HepG2 (cell line): Measurements from ENCODE around the gene SIK3. TPM values are rescaled to one million over a fixed set of nuclear protein-coding genes. Genes with fewer than 3 reads are reported as not detected.

ENCODE experiments used
- ATAC-seq: fragments of 200-7000 bp; cut with Tn5 transposase; 3 replicates; pipeline ENCODE4 v1.9.1; 2020; ENCODE audit warnings: mild to moderate bottlenecking, moderate library complexity
- BruUV-seq: library from RNA; stranded (reverse); fragments of 400-500 nt; replicated peaks from 2 replicates; lab custom pipeline; 2021; lab: Mats Ljungman, UMichigan
- CTCF ChIA-PET: fragments of 300-600 bp; formaldehyde crosslinking; extraction: SDS; loops from one replicate; lab custom pipeline; 2021; ENCODE audit warnings: low total read pairs, inconsistent platforms, low intra/inter-chr PET ratio; lab: Yijun Ruan, JAX
- POLR2A ChIA-PET: fragments of 350-600 bp; sonication (Branson Sonifier 250); formaldehyde crosslinking; loops from one replicate; lab custom pipeline; 2020; ENCODE audit warnings: antibody characterized with exemption, inconsistent platforms; lab: Yijun Ruan, JAX
- DNase-seq: peaks from one replicate; pipeline ENCODE4 v3.0.0-alpha.2; 2015; ENCODE audit warnings: low spot score
- FAIRE-seq: peaks from 3 replicates; lab custom pipeline; 2011; peaks lifted over from hg19 to GRCh38; lab: Jason Lieb, UNC
- H2AFZ ChIP-seq: one replicate; pipeline ENCODE4 v1.6.1; 2011; ENCODE audit warnings: low read length, inconsistent platforms
- H3K27ac ChIP-seq: fragments of 300-600 bp; 3 replicates; pipeline ENCODE4 v1.8.0; 2011; ENCODE audit warnings: mixed run types, mild to moderate bottlenecking, mixed read lengths, low read length, inconsistent platforms; ENCODE audit not compliant: insufficient read depth; ENCODE audit errors: extremely low read length
- H3K27me3 ChIP-seq, 2 experiments: fragments of 200-600 bp in 1 of 2; 2 replicates in 1 of 2; 3 replicates in 1 of 2; pipeline versions ENCODE4 v1.6.0 to v1.8.0; 2011; ENCODE audit warnings: low read length in 2 of 2, mild to moderate bottlenecking in 2 of 2, moderate library complexity in 2 of 2, inconsistent platforms in 1 of 2; ENCODE audit not compliant: insufficient read depth in 2 of 2, control insufficient read depth in 1 of 2
- H3K36me3 ChIP-seq, 2 experiments: fragments of 200-600 bp in 1 of 2; replicated peaks in 1 of 2; 2 replicates in 1 of 2; 3 replicates in 1 of 2; pipeline versions ENCODE4 v1.5.1 to v1.8.0; 2011; ENCODE audit warnings: low read length in 2 of 2, inconsistent platforms in 1 of 2; ENCODE audit not compliant: insufficient read depth in 2 of 2, control insufficient read depth in 1 of 2
- H3K4me1 ChIP-seq: 2 replicates; pipeline ENCODE4 v1.5.1; 2012; ENCODE audit warnings: low read length, inconsistent platforms; ENCODE audit not compliant: insufficient read depth
- H3K4me2 ChIP-seq: 2 replicates; pipeline ENCODE4 v1.6.0; 2011; ENCODE audit warnings: low read depth, low read length, inconsistent platforms
- H3K4me3 ChIP-seq, 3 experiments: fragments of 200-600 bp in 1 of 3; sonication (generic), shearing (Covaris generic) in 1 of 3; replicated peaks in 1 of 3; 2 replicates each; pipeline ENCODE4 v1.5.1; 2011 to 2016; ENCODE audit warnings: low read length in 3 of 3, inconsistent platforms in 2 of 3, low read depth in 2 of 3, mild to moderate bottlenecking in 2 of 3, control low read depth in 1 of 3, mixed read lengths in 1 of 3; ENCODE audit not compliant: insufficient read depth in 1 of 3
- H3K79me2 ChIP-seq: one replicate; pipeline ENCODE4 v1.6.1; 2011; ENCODE audit warnings: low read length, inconsistent platforms; ENCODE audit not compliant: insufficient read depth
- H3K9ac ChIP-seq: 2 replicates; pipeline ENCODE4 v1.6.0; 2011; ENCODE audit warnings: mild to moderate bottlenecking, low read depth, low read length, inconsistent platforms; ENCODE audit not compliant: insufficient read depth
- H3K9me3 ChIP-seq: 2 replicates; pipeline ENCODE4 v1.5.1; 2012; ENCODE audit warnings: mild to moderate bottlenecking, low read length
- H4K20me1 ChIP-seq: 2 replicates; pipeline ENCODE4 v1.6.0; 2011; ENCODE audit warnings: inconsistent platforms, mild to moderate bottlenecking, low read length, moderate library complexity; ENCODE audit not compliant: insufficient read depth
- CBX1 ChIP-seq: IDR thresholded peaks from one replicate; pipeline ENCODE4 v1.6.1; 2016; ENCODE audit warnings: antibody characterized with exemption, low read depth
- ETV5 ChIP-seq: IDR thresholded peaks from 2 replicates; pipeline ENCODE4 v1.6.1; 2018; ENCODE audit warnings: missing biosample characterization, missing genetic modification reagents, inconsistent platforms, borderline replicate concordance
- HNF4A ChIP-seq: sonication (generic); formaldehyde crosslinking; IDR thresholded peaks from 2 replicates; pipeline ENCODE4 v1.4.0; 2020; ENCODE audit warnings: missing genetic modification reagents
- IKZF4 ChIP-seq: sonication (generic); formaldehyde crosslinking; IDR thresholded peaks from 2 replicates; pipeline ENCODE4 v1.5.1; 2020; ENCODE audit warnings: borderline replicate concordance, mild to moderate bottlenecking, low read depth, missing genetic modification reagents; ENCODE audit errors: not compliant biosample characterization
- JUN ChIP-seq: sonication (generic); formaldehyde crosslinking; IDR thresholded peaks from 2 replicates; pipeline ENCODE4 v1.4.0; 2020; ENCODE audit warnings: mild to moderate bottlenecking, missing genetic modification reagents
- KAT7 ChIP-seq: IDR thresholded peaks from 2 replicates; pipeline ENCODE4 v1.6.1; 2018; ENCODE audit warnings: borderline replicate concordance, missing compliant biosample characterization
- NR1H2 ChIP-seq: sonication (generic); formaldehyde crosslinking; IDR thresholded peaks from 2 replicates; pipeline ENCODE4 v1.8.1; 2022; ENCODE audit warnings: low read depth, missing genetic modification reagents, borderline replicate concordance
- ZBTB25 ChIP-seq: IDR thresholded peaks from 2 replicates; pipeline ENCODE4 v1.6.1; 2018; ENCODE audit warnings: missing genetic modification reagents
- ZBTB44 ChIP-seq: sonication (generic); formaldehyde crosslinking; IDR thresholded peaks from 2 replicates; pipeline ENCODE4 v1.4.0; 2020; ENCODE audit warnings: missing genetic modification reagents
- ZFP1 ChIP-seq: IDR thresholded peaks from 2 replicates; pipeline ENCODE4 v1.6.1; 2016
- ZNF577 ChIP-seq: sonication (generic); formaldehyde crosslinking; IDR thresholded peaks from 2 replicates; pipeline ENCODE4 v1.4.0; 2020; ENCODE audit warnings: mild to moderate bottlenecking, low read depth, missing genetic modification reagents, borderline replicate concordance
- WGBS: methylation state at CpG from one replicate; pipeline ENCODE4 v1.1.6; 2017; ENCODE audit warnings: low lambda C conversion rate; 5-methylcytosine and 5-hydroxymethylcytosine counted together
- in situ Hi-C: cut with HindIII; loops from 2 replicates; pipeline ENCODE4 v1.10.0; 2017; ENCODE audit warnings: low pct_unique_long_range_greater_than_20kb; ENCODE audit not compliant: extremely low pct_ligation_motif_present
- intact Hi-C: fragments of 100-400 bp; cut with micrococcal nuclease; formaldehyde crosslinking; loops from one replicate; pipeline ENCODE4 v1.10.0; 2022; ENCODE audit not compliant: unreplicated experiment
- polyA plus RNA-seq, 8 experiments: library from polyadenylated mRNA; depleted of rRNA in 3 of 8; stranded (reverse) in 7 of 8; unstranded in 1 of 8; fragments of >200 nt; fragmentation: Illumina TruSeq in 4 of 8; extraction: Trizol in 4 of 8; gene quantifications; 2 replicates each; pipeline versions ENCODE4 v1.2.1 to v1.2.3, GENCODE V29; 2011 to 2016; ENCODE audit warnings: low read depth in 4 of 8, missing spikeins in 1 of 8, mixed read lengths in 1 of 8; ENCODE audit not compliant: insufficient read depth in 1 of 8
- total RNA-seq, 5 experiments: library from RNA; depleted of rRNA; stranded (reverse); fragments of >200 nt; fragmentation: Illumina TruSeq; extraction: Trizol; gene quantifications; 2 replicates each; pipeline ENCODE4 v1.2.3, GENCODE V29; 2016; ENCODE audit warnings: low read depth in 1 of 5

The SIK3 gene
- total and polyA plus RNA-seq, 2 of the 13 experiments (the other 11 are each of a cell fraction or from before 2014, with no cell fraction given) = 5.7 to 9.8 TPM

- H3K4me1 ChIP-seq = peaks cover 20% of the 10 kb centered on the region
- no peak overlapping the region for H3K4me3 ChIP-seq
- no peak for FAIRE-seq
- CTCF ChIA-PET = no interaction called here
- no peaks in the 10 kb centered on the region for H3K27me3 ChIP-seq
- WGBS = 94% methylated on average over 3 of the region's 3 CpGs
- H3K36me3 ChIP-seq = peaks cover 7 to 44% of the 10 kb centered on the region in 2 experiments
- intact Hi-C loops = no loop called here
- BruUV-seq = no TSS peak
- no peaks in the 10 kb centered on the region for H3K9me3 ChIP-seq
- no peaks in the 10 kb centered on the region for H3K79me2 ChIP-seq
- ATAC-seq = no peak
- no peaks in the 10 kb centered on the region for H4K20me1 ChIP-seq
- no peak overlapping the region for H2AFZ ChIP-seq
- in situ Hi-C loops = no loop called here
- TF ChIP-seq NR1H2 (CRISPR knock-in tag) = no peak
- TF ChIP-seq JUN = no peak
- no peak for TF ChIP-seq KAT7 (CRISPR knock-in tag)
- TF ChIP-seq ZNF577 (CRISPR knock-in tag) = no peak
- TF ChIP-seq ETV5 (CRISPR knock-in tag) = no peak
- TF ChIP-seq ZBTB25 = no peak
- TF ChIP-seq IKZF4 (CRISPR knock-in tag) = no peak
- TF ChIP-seq ZFP1 (CRISPR knock-in tag) = no peak
- no peak for TF ChIP-seq ZBTB44 (CRISPR knock-in tag)
- TF ChIP-seq CBX1 = no peak
- no peak for TF ChIP-seq HNF4A (CRISPR knock-in tag)
- DNase-seq = no peak
- H3K27ac ChIP-seq = no peak overlapping the region
- POLR2A ChIA-PET = interaction anchor here (1.2 kb wide), 1 partner anchor 203 kb away, joined by 4 read pairs; no protein-coding TSS in a partner anchor
- no peak overlapping the region for H3K4me2 ChIP-seq
- H3K9ac ChIP-seq = no peak overlapping the region
Measured at GRCh38 chr11:116893437-116893836, 204.8 kb downstream of the SIK3 start.
